A549 (cell line): ENCODE data around the gene GGN.

ENCODE experiments used
- MAX ChIP-seq: IDR thresholded peaks from 2 replicates; pipeline ENCODE4 v1.6.1; 2012
- RCOR1 ChIP-seq: fragments of 150-350 bp; IDR thresholded peaks from 2 replicates; pipeline ENCODE4 v1.6.1; 2014; ENCODE audit warnings: antibody characterized with exemption, low read length, low read depth
- REST ChIP-seq: fragments of 200-600 bp; sonication (generic); IDR thresholded peaks from 2 replicates; pipeline ENCODE4 v1.6.1; 2016; ENCODE audit warnings: antibody characterized with exemption, mild to moderate bottlenecking, moderate library complexity

GRCh38 chr19:38430931-38431330 is 43.1 kb upstream of the GGN start:
- TF ChIP-seq MAX = no peak
- no peak for TF ChIP-seq REST
- TF ChIP-seq RCOR1 = no peak
